HG02642 (cell line): ENCODE results near the gene MPST.
A peak's percentile ranks its signal among the peaks of the same experiment; 100 is the strongest.
"Not testable (repeated sequence)": the region's sequence is repeated elsewhere in the genome, so short reads cannot be mapped to it uniquely, and the experiment has no call there.

Experiments
- ATAC-seq: cut with Tn5 transposase; IDR thresholded peaks from one replicate; pipeline ENCODE4 v1.9.1; 2021; ENCODE audit warnings: mild to moderate bottlenecking; ENCODE audit not compliant: unreplicated experiment, poor library complexity

The MPST gene

GRCh38 chr22:37019309-37020191, at the start of gene MPST, which contains the start of gene TST:
MPST (plus strand) TSS chr22:37019742; CDS start chr22:37019837, 95 bp downstream.
TST (minus strand) TSS chr22:37019447; CDS start chr22:37018732, 715 bp downstream.
- peak; percentile 66 for ATAC-seq

DNA sequence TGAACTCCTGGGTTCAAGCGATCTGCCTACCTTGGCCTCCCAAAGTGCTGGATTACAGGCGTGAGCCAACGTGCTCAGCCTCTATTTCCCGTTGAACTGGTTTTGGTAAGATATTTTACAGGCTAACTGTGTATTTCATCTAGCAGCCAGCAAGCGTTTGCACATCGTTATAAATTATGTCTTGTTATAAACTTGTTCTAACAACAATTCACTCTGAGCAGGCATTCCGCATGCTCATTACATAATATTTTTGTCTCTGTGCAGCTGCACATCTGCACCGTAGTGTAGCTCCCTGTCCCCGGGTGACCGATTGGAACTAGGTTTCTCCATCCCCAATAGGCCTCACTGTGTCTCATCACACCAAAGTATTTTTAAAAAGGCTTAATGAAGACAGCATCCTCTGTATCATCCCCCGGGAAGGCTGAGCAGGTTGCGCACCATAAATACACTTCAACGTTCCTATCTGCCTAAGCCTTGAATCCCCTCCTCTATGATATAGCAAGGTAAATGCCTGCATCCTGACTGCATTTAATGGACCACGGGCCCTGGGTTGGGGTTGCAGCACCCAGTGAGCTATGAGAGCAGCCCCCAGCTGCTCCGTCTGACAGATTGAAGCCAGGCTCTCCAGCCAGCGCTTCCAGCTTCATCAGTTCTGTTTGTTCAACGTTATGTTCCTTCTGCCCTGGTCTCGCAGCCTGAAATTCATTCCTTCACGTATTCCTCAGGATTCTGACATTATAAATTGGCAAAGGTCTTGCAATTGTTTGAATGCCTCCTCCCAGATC, 48.0 kb upstream of the MPST start:
- no peak for ATAC-seq

DNA sequence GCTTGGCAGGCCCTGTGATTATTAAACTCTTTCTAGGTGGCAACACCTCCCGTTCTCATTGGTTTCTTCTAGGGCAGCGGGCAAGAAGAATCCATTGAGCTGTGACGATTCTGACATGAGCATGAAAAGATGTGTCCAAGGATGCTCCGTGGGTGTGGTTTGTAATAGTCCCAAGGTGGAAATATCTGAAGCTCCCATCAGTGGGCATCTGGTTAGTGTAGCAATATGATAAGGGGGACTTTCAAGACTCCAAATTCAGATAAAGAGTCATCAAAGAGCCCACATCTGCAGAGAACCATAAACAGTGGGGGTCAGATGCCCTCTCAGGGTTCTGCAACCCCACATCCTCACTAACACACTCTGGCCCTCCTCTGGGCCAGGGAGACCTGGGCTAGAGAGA, 42.9 kb upstream of the MPST start:
- ATAC-seq = no peak

DNA sequence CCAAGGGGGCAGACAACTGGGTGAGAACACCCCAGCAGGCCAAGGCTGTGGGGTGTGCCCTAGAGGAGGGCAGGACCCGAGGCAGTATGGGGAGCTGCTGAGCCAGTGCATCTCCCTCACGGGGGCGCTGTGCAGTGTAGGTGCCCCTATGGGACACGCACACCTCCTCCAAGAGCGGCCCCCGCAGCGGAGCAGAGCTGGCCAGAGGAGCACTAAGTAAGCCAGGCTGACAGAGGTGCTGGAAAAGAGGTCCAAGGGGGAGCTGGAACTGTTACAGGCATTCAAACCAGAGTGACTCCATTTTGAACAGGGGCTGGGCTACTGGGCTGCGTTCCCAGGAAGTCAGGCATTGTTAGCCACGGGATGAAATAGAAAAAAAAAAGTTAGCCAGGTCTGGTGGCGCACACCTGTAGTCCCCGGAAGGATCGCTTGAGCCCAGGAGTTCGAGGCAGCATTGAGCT, 42.1 kb upstream of the MPST start:
- peak; percentile 63 for ATAC-seq

- ATAC-seq = peak; percentile 78
Measured at GRCh38 chr22:36977947-36978660, 41.4 kb upstream of the MPST start.

- no peak for ATAC-seq
Measured at GRCh38 chr22:36979016-36979910, 40.3 kb upstream of the MPST start.

GRCh38 chr22:36981247-36981775, 38.2 kb upstream of the MPST start:
- ATAC-seq = no peak

GRCh38 chr22:36982136-36982535, 37.4 kb upstream of the MPST start:
- ATAC-seq = no peak

DNA sequence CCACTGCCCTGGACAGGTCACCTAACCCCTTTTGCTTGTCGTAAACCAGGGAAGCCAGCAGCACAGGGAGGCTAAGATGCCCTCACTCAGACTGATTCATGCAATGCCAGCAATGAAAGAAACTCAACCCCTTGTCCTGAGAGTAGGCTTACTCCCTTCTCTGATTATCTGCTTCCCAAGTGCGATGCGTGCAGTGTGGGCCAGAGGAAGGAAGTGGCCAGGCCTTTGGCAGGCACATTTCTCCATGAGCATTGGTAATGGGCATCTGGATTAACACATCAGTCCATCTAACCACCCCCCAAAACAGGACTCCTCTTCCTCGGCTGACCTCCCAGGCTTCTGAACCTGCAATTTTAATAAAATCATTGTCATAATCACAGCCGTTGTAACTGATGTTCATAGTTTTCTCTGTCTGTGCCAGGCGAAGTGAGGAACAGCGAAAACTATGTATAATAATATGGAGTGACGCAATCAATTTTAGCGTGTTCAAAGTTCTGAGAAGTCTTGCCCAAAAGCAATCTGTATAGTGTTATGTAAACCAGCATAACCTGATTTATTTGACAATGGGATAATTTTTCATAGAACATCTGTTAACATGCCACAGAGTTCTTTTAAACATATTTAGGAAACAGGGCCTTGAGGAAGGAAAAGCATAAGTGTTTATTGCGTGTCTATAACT, 34.2 kb upstream of the MPST start:
- ATAC-seq = no peak

DNA sequence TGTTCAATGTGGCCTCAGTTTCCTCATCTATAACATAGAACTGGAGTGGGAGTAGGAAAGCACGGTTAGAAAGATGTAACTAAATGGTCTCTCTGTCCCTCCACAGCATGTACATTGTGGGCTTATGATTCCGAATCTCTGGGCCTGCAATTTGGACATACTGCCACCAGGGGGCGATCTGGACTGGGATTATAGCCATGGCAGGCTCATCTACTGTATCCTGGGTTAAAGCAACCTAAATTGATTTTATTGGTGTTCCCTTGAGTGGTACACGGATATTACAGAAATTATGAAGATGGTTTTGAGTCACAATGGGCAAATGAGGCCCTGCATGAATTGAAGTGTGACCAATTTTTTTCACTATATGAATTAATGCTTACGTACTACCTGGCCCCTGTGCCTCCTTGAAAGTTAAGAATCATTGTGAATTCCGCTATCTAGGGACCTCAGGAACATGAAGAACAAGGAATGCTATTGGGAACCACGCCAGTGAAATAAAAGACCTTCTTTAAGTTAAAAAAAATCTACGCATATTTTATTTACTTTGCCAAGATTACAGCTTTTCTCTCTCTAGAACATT, 33.2 kb upstream of the MPST start:
- no peak for ATAC-seq

DNA sequence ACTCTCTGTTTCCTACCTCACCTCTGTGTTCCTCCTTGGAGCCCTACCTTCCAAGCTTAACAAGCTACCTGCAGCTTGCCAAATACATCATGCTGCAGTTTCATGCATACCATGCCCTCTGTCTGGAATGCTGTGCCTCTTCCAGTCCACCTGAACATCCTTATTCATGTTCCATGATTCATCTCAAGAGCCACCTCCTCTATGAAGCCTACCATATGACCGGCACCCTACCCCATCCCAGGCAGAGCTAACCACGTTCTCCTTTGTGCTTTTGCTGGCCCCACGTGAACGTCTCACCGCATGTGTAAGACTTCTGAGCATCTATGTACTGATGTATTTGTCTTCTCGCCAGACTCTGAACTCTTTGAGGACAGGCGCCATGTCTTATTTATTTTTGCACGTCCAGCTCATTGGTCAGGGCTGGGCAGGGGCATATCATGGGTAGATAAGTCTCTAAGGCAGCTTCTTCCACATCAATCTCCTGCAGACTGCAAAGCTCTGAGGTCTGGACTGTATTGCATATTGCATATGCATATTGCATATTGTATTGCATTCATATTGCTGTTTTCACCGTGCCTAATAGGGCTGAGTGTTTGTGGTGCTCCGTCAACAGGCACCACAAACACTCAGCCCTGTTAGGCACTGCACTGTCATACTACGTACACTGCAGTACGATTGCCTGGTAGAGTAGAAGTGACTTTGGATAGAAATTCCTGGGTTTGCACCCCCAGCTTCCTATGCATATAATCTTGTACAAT, 31.3 kb upstream of the MPST start:
- ATAC-seq = no peak

DNA sequence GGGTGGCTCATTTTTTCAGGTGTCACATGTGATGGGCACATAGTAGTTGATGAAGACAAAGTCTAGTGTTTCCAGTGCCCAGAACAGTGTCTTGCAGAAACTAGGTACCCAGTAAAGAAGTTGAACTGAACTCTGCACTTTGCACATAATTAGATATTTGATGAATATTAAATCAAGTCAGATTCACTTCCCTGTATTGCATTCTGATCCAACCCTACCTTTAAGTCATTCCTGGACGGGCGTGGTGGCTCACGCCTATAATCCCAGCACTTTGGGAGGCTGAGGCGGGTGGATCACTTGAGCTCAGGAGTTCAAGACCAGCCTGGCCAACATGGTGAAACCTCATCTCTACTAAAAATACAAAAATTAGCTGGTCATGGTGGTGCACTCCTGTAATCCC, 30.5 kb upstream of the MPST start:
- ATAC-seq = not testable (repeated sequence)

- no peak for ATAC-seq
Measured at GRCh38 chr22:36990457-36990856, 29.1 kb upstream of the MPST start.

GRCh38 chr22:36991206-36991605, 28.3 kb upstream of the MPST start:
- no peak for ATAC-seq

- no peak for ATAC-seq
Measured at GRCh38 chr22:36997746-36998145, 21.8 kb upstream of the MPST start.

GRCh38 chr22:36998620-36999351, 20.8 kb upstream of the MPST start:
- ATAC-seq = no peak

GRCh38 chr22:36999463-36999862, 20.1 kb upstream of the MPST start:
- no peak for ATAC-seq
